ENCODE data around the gene PDPN.
"Not testable (repeated sequence)": the region's sequence is repeated elsewhere in the genome, so short reads cannot be mapped to it uniquely, and the experiment has no call there.

The PDPN gene

GRCh38 chr1:13583595-13583965 is at the start of gene PDPN:
Gene PDPN (plus strand): TSS chr1:13583832. CDS start chr1:13584034, 202 bp downstream.
- DNase-seq (ENCODE audit: low read depth in 2 of 2), result no peak

- no peak for DNase-seq (ENCODE audit: low read depth in 2 of 2)
These were observed 48.4 kb upstream of the PDPN start for GRCh38 chr1:13535227-13535626.

GRCh38 chr1:13536571-13536970 is 47.1 kb upstream of the PDPN start:
- no peak for DNase-seq (ENCODE audit: low read depth in 2 of 2)

- DNase-seq (ENCODE audit: low read depth in 2 of 2), result no peak
These were observed 44.8 kb upstream of the PDPN start for GRCh38 chr1:13538832-13539231.

- no peak for DNase-seq (ENCODE audit: low read depth in 2 of 2)
These were observed 43.9 kb upstream of the PDPN start for GRCh38 chr1:13539683-13540082.

GRCh38 chr1:13540866-13541265 is 42.8 kb upstream of the PDPN start:
- no peak for DNase-seq (ENCODE audit: low read depth in 2 of 2)

GRCh38 chr1:13541435-13542215 is 42.0 kb upstream of the PDPN start:
- no peak for DNase-seq (ENCODE audit: low read depth in 2 of 2)

GRCh38 chr1:13543451-13544220 is 40.0 kb upstream of the PDPN start:
- DNase-seq (ENCODE audit: low read depth in 2 of 2), result no peak

- DNase-seq (ENCODE audit: low read depth in 2 of 2), result no peak
These were observed 39.4 kb upstream of the PDPN start for GRCh38 chr1:13544221-13544556.

GRCh38 chr1:13546791-13547190 is 36.8 kb upstream of the PDPN start:
- DNase-seq (ENCODE audit: low read depth in 2 of 2), result no peak

- DNase-seq (ENCODE audit: low read depth in 2 of 2), result no peak
These were observed 35.4 kb upstream of the PDPN start for GRCh38 chr1:13548281-13548680.

- DNase-seq (ENCODE audit: low read depth in 2 of 2), result no peak
These were observed 34.6 kb upstream of the PDPN start for GRCh38 chr1:13549021-13549420.

- DNase-seq (ENCODE audit: low read depth in 2 of 2), result no peak
These were observed 34.1 kb upstream of the PDPN start for GRCh38 chr1:13549521-13549920.

GRCh38 chr1:13550663-13551062 is 33.0 kb upstream of the PDPN start:
- DNase-seq (ENCODE audit: low read depth in 2 of 2), result no peak

GRCh38 chr1:13554798-13555197 is 28.8 kb upstream of the PDPN start:
- no peak for DNase-seq (ENCODE audit: low read depth in 2 of 2)

GRCh38 chr1:13556224-13556764 is 27.3 kb upstream of the PDPN start:
- DNase-seq (ENCODE audit: low read depth in 2 of 2), result no peak

GRCh38 chr1:13560541-13560940 is 23.1 kb upstream of the PDPN start:
- DNase-seq (ENCODE audit: low read depth in 2 of 2), result no peak

GRCh38 chr1:13562981-13563380 is 20.7 kb upstream of the PDPN start:
- not testable (repeated sequence) for DNase-seq (ENCODE audit: low read depth in 2 of 2)

GRCh38 chr1:13564073-13564472 is 19.6 kb upstream of the PDPN start:
- no peak for DNase-seq (ENCODE audit: low read depth in 2 of 2)

GRCh38 chr1:13570435-13570834 is 13.2 kb upstream of the PDPN start:
- DNase-seq (ENCODE audit: low read depth in 2 of 2), result not testable (repeated sequence)

GRCh38 chr1:13570924-13571323 is 12.7 kb upstream of the PDPN start:
- DNase-seq (ENCODE audit: low read depth in 2 of 2), result no peak

- DNase-seq (ENCODE audit: low read depth in 2 of 2), result no peak
These were observed 10.0 kb upstream of the PDPN start for GRCh38 chr1:13573586-13573985.

GRCh38 chr1:13576926-13577325 is 6.7 kb upstream of the PDPN start:
- DNase-seq (ENCODE audit: low read depth in 2 of 2), result no peak
